ENCODE results near the gene SEC24B.

- TF ChIP-seq CTCF (IDR thresholded peaks at IDR 0.05) (no peak), POLR2AphosphoS5 (IDR thresholded peaks at IDR 0.05; ENCODE audit: low read depth, low read length) (no peak), TCF7L2 (IDR thresholded peaks at IDR 0.05; ENCODE audit: low read depth, low read length) (no peak)
Measured at GRCh38 chr4:109486007-109486406, 52.4 kb downstream of the SEC24B start.

All from Panc1 (cell line).